ENCODE measurements around the gene TPST2.

Gene TPST2

DNA sequence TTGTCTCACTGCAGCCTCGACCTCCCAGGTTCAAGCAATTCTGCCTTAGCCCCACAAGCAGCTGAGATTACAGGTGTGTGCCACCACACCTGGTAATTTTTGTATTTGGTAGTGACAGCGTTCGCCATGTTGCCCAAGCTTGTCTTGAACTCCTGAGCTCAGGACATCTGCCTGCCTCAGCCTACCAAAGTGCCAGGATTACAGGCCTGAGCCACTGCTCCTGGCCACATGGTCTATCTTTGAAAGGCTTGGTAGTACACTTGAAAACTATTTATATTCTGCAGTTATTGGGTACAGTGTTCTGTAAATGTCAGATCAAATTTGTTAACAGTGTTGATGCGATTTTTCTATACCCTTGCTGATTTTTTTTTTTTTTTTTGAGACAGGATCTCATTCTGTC is 41.4 kb upstream of the TPST2 start:
- TF ChIP-seq, protein P1, sequence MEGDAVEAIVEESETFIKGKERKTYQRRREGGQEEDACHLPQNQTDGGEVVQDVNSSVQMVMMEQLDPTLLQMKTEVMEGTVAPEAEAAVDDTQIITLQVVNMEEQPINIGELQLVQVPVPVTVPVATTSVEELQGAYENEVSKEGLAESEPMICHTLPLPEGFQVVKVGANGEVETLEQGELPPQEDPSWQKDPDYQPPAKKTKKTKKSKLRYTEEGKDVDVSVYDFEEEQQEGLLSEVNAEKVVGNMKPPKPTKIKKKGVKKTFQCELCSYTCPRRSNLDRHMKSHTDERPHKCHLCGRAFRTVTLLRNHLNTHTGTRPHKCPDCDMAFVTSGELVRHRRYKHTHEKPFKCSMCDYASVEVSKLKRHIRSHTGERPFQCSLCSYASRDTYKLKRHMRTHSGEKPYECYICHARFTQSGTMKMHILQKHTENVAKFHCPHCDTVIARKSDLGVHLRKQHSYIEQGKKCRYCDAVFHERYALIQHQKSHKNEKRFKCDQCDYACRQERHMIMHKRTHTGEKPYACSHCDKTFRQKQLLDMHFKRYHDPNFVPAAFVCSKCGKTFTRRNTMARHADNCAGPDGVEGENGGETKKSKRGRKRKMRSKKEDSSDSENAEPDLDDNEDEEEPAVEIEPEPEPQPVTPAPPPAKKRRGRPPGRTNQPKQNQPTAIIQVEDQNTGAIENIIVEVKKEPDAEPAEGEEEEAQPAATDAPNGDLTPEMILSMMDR (IDR thresholded peaks at IDR 0.05; ENCODE audit: unreplicated experiment in 3 of 3) = no peak
- Mint-ChIP-seq H3K4me1 (no peaks in the 10 kb centered on the region), H3K36me3 (ENCODE audit: low read depth) (no peaks in the 10 kb centered on the region), H3K4me3 (no peak overlapping the region), H3K27me3 (ENCODE audit: low read depth) (peaks cover 10% of the 10 kb centered on the region), H3K27ac (no peak overlapping the region), H3K9me3 (peaks cover 5% of the 10 kb centered on the region)

DNA sequence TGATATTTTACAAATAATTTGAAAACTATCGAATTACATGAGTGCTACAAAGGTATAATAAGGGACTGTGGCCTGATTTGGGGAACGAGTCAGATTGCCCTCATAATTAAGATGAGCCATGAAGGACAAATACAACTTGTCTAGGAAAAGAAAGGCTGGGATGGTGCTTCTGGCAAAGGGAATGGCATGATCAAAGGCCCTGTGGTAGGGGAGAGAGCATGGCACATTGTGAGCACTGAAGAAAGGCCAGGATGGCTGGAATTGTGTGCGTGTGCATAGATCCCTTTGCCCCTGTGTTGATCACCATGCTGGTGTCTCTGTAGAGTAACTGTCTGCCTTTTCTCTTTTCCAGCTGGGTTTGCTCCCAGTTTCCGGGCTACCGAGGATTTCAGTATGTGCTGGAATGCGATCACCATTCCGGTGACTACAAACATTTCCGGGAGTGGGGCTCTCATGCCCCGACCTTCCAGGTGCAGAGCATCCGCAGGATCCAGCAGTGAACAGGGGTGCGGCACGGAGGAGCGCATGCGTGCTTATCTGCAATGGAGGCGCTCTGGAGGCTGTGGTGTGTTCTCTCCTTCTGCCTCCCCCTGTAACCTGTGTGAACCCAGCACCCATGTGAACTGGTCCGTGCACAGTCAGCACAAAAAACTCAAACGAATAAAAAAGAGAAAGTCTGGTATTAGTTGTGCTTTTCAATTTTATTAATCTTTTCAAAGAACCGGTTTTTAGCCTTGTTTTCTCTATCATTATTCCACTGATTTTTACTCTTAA is 40.2 kb upstream of the TPST2 start:
- no peaks in the 10 kb centered on the region for H3K4me1 Mint-ChIP-seq
- H3K9me3 Mint-ChIP-seq = peaks cover 5% of the 10 kb centered on the region
- TF ChIP-seq, protein P1 (IDR thresholded peaks at IDR 0.05; ENCODE audit: unreplicated experiment in 3 of 3) = no peak
- no peak overlapping the region for H3K4me3 Mint-ChIP-seq
- no peaks in the 10 kb centered on the region for H3K36me3 Mint-ChIP-seq (ENCODE audit: low read depth)
- H3K27ac Mint-ChIP-seq = no peak overlapping the region
- H3K27me3 Mint-ChIP-seq (ENCODE audit: low read depth) = peaks cover 10% of the 10 kb centered on the region

DNA sequence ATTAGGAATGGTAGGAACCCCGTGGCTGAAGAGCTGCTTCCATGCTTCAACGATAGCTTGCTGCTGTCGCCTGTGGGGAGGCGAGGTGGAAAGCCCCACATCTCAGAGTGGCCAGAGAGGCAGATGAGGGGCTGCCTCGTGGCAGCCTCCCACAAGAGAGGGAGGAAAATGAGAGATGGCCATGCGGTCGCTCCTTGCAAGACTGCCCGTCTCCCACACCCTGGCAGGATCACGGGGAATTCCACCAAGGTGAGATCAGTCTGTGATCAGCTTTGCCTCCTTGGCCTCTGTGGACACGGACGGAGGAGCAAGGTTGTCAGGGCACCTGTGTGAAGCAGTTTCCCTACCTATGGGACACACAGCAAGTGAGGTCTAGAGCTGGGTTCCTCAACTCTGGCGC is 34.9 kb upstream of the TPST2 start:
- H3K9me3 Mint-ChIP-seq = no peaks in the 10 kb centered on the region
- H3K36me3 Mint-ChIP-seq (ENCODE audit: low read depth) = no peaks in the 10 kb centered on the region
- H3K27ac Mint-ChIP-seq = no peak overlapping the region
- H3K27me3 Mint-ChIP-seq (ENCODE audit: low read depth) = peaks cover 8% of the 10 kb centered on the region
- TF ChIP-seq, protein P1 (IDR thresholded peaks at IDR 0.05; ENCODE audit: unreplicated experiment in 3 of 3) = no peak
- peaks cover 3% of the 10 kb centered on the region for H3K4me1 Mint-ChIP-seq
- no peak overlapping the region for H3K4me3 Mint-ChIP-seq

DNA sequence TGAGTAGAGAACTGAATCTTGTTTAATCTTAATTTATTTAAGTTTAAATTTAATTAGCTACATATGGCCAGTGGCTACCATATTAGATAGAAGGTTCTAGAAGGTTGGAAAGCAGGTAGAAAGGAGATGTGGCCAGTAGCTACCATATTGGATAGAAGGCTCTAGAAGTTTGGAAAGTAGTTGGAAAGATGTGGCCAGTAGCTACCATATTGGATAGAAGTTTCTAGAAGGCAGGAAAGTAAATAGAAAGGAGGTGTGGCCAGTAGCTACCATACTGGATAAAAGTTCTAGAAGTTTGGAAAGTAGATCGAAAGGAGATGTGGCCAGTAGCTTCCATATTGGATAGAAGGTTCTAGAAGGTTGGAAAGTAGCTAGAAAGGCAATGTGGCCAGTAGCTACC is 34.1 kb upstream of the TPST2 start:
- Mint-ChIP-seq H3K27me3 (ENCODE audit: low read depth) (peaks cover 8% of the 10 kb centered on the region), H3K4me3 (no peak overlapping the region), H3K9me3 (no peaks in the 10 kb centered on the region), H3K36me3 (ENCODE audit: low read depth) (no peaks in the 10 kb centered on the region), H3K27ac (no peak overlapping the region), H3K4me1 (peaks cover 7% of the 10 kb centered on the region)
- TF ChIP-seq, protein P1 (IDR thresholded peaks at IDR 0.05; ENCODE audit: unreplicated experiment in 3 of 3) = no peak

DNA sequence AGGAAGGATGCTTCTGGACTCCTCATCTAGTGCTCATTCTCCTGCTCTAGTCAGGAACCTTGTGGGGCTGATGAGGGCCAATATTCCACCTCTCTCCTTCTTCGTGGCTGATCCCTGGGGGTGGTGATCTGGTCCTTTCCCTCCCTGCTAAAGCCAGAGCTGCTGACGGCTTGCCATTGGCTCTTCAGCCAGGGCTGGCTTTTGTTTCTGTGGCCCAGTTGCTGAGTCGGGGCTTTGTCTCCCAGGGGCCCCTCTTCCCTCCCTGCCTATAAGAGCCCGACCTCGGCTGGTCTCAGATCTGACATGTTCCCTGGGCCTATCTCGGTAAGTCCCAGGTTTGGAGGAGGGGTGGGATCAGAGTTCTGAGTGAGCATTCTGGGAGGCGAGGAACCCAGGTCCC is 31.7 kb upstream of the TPST2 start, which contains the start of gene CRYBA4:
Gene CRYBA4, plus strand, starts transcription at position 301 of the 400 bp plus-strand sequence. CDS start 634 bp downstream, outside the sequence.
- peaks cover 23% of the 10 kb centered on the region for H3K4me1 Mint-ChIP-seq

More for the DNA sequence above, 31.7 kb upstream of the TPST2 start, which contains the start of gene CRYBA4:
- no peaks in the 10 kb centered on the region for H3K9me3 Mint-ChIP-seq
- no peak within 1 kb of the TSS for H3K4me3 Mint-ChIP-seq
- no peak within 1 kb of the TSS for H3K27ac Mint-ChIP-seq
- TF ChIP-seq, protein P1 (IDR thresholded peaks at IDR 0.05; ENCODE audit: unreplicated experiment in 3 of 3) = no peak
- peaks cover 5% of the 10 kb centered on the region for H3K27me3 Mint-ChIP-seq (ENCODE audit: low read depth)
- no peaks in the 10 kb centered on the region for H3K36me3 Mint-ChIP-seq (ENCODE audit: low read depth)

Data from nephron (organoid).